ENCODE measurements around the gene DYNLRB1. TPM values are rescaled to one million over a fixed set of nuclear protein-coding genes. Genes with fewer than 3 reads are reported as not detected.
A peak's percentile ranks its signal among the peaks of the same experiment; 100 is the strongest.

DYNLRB1 gene
- total and polyA plus RNA-seq, 2 of the 13 experiments (the other 11 are each of a cell fraction or from before 2014, with no cell fraction given) = 140 to 244 TPM

GRCh38 chr20:34516247-34517113 is at the start of gene DYNLRB1 (continued):
- TF ChIP-seq PBX3 (CRISPR knock-in tag; IDR thresholded peaks at IDR 0.05; ENCODE audit: borderline replicate concordance) = peak; percentile 56; the same call in 1 of the 2 replicates
- TF ChIP-seq ZNF513 (CRISPR knock-in tag; conservative IDR thresholded peaks at IDR 0.05) = peak; percentile 22; the same call in 1 of the 2 replicates
- TF ChIP-seq ZNF30 (CRISPR knock-in tag; IDR thresholded peaks at IDR 0.05) = no peak; the same call in 1 of the 2 replicates
- 0 out of 2 replicates have a peak, but pooled peaks have one; percentile 71 for TF ChIP-seq ZNF614 (CRISPR knock-in tag; IDR thresholded peaks at IDR 0.05; ENCODE audit: borderline replicate concordance)
- no peak for TF ChIP-seq TRIM22 (IDR thresholded peaks at IDR 0.05)
- TF ChIP-seq ZNF563 (CRISPR knock-in tag; IDR thresholded peaks at IDR 0.05) = peak; percentile 96
- 0 out of 2 replicates have a peak, but pooled peaks have one; percentile 25 for TF ChIP-seq GMEB2 (CRISPR knock-in tag; IDR thresholded peaks at IDR 0.05; ENCODE audit: low read depth)
- no peak; the same call in 1 of the 2 replicates for TF ChIP-seq NR2C2 (CRISPR knock-in tag; IDR thresholded peaks at IDR 0.05; ENCODE audit: borderline replicate concordance)
- no peak for TF ChIP-seq ZNF121 (CRISPR knock-in tag; IDR thresholded peaks at IDR 0.05)
- TF ChIP-seq MAZ (IDR thresholded peaks at IDR 0.05; ENCODE audit: borderline replicate concordance, low read depth, low read length) = peak; percentile 71
- TF ChIP-seq MAZ (CRISPR knock-in tag; IDR thresholded peaks at IDR 0.05; ENCODE audit: low read depth) = peak; percentile 94
- peak; percentile 79 for TF ChIP-seq ZFP36L1 (CRISPR knock-in tag; IDR thresholded peaks at IDR 0.05)
- TF ChIP-seq SIN3A (IDR thresholded peaks at IDR 0.05; ENCODE audit: borderline replicate concordance, low read depth, low read length) = peak; percentile 70; the same call in 1 of the 2 replicates
- TF ChIP-seq RFXANK (CRISPR knock-in tag; IDR thresholded peaks at IDR 0.05) = no peak
- peak; percentile 93; the same call in 1 of the 2 replicates for TF ChIP-seq ZFP91 (CRISPR knock-in tag; IDR thresholded peaks at IDR 0.05; ENCODE audit: borderline replicate concordance)
- TF ChIP-seq ZKSCAN8 (CRISPR knock-in tag; IDR thresholded peaks at IDR 0.05; ENCODE audit: borderline replicate concordance) = peak; percentile 82
- TF ChIP-seq RELA (CRISPR knock-in tag; IDR thresholded peaks at IDR 0.05) = no peak; the same call in none of the 2 replicates
- TF ChIP-seq ZNF331 (CRISPR knock-in tag; IDR thresholded peaks at IDR 0.05) = peak; percentile 78
- no peak; the same call in 1 of the 2 replicates for TF ChIP-seq ZNF280B (CRISPR knock-in tag; IDR thresholded peaks at IDR 0.05; ENCODE audit: borderline replicate concordance)

All from HepG2 (cell line).